Measurements from ENCODE around the gene RAB4B.
"Not testable (repeated sequence)": the region's sequence is repeated elsewhere in the genome, so short reads cannot be mapped to it uniquely, and the experiment has no call there.

RAB4B gene

DNA sequence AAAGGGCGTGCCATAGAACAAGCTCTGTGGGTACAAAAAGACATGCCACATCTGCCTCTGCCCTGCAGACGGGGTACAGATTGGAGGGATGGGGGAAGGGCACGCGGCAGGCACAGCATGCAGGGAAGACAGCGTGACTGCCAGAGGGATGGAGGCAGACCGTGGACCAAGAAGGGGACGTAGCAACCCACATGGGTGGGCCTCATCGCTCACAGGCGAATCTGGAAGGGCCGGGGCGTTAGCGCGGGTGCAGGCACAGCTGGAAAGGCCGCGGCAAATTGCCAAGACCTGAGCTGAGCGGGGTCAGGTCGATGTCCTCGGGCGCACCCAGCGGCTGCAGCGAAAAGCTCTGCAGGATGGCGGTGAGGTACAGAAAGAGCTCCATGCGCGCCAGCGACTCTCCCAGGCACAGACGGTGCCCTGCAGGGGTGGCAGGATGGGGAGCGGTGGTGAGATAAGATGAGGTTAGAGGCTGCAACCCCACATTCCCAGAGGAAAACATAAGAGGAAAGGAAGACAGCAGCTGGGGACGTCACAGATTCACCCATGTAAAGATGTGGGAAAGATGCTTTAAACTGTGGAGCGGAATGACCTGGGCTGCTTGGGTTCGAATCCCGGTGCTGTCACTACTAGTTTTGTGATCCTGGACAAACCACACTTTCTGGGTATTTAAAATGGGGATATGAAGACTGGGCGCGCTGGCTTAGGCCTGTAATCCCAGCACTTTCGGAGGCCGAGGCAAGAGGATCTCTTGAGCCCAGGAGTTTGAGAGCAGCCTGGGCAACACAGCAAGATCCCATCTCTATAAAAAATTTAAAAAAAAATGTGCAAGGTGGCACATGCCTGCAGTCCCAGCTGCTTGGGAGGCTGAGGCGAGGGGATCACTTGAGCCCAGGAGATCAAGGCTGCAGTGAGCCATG, 40.7 kb downstream of the RAB4B start:
- DNase-seq (ENCODE audit: low read depth in 1 of 2, low spot score in 1 of 2) = peak; percentile 51 to 68

DNA sequence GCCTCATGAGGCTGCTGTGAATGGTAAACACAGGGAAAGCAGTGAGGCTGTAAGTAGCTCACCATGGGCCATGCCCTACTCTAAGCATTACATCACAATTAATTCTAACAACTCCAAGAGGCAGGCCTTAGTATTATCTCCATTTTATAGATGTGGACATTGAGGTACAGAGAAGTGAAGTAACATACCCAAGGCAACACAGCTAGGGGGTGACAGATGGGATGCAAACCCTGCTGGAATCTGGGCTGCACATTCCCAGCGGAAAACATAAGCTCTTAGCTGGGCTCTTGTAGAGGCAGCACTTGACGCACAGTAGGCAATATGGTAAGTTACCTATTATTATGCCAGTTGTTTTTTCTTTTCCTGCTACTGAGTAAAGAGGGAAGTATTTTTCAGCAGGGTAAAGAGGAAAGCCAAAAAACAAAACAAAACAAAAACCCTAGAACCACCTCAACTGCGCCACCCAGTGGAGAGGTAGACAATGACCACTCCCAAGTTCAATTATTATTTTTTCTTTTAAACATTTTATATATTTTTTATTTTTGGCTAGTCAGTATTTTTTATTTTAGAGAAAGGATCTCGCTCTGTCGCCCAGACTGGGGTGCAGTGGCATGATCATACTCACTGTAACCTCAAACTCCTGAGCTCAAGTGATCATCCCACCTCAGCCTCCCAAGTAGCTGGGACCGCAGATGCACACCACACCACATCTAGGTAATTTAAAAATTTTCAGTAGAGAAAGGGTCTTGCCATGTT, 41.6 kb downstream of the RAB4B start:
- peak in 1 of 2 donors; percentile 49 for DNase-seq (ENCODE audit: low read depth in 1 of 2, low spot score in 1 of 2)

DNA sequence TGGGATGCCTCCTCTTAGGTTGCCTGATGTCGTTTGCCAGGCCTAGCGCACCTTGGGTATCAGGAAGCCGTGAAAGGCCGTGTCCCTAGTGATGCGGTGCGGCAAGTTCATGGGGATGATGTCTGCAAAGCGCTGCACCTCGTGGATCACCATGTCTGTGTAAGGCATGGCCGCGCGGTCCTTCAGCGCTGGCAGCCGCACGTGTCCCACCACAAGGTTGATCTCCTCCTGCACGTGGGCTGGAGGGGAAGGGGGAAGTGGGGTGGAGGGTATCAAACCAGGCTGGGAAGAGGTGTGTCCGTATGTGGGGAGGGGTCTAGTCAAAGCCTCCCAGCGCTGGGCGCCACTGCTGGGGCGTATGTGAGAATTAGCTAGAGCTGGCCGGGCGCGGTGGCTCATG, 44.1 kb downstream of the RAB4B start:
- DNase-seq (ENCODE audit: low read depth in 1 of 2, low spot score in 1 of 2) = no peak

- DNase-seq (ENCODE audit: low read depth in 1 of 2, low spot score in 1 of 2) = not testable (repeated sequence)
Measured at GRCh38 chr19:40822704-40823553, 44.9 kb downstream of the RAB4B start.

DNA sequence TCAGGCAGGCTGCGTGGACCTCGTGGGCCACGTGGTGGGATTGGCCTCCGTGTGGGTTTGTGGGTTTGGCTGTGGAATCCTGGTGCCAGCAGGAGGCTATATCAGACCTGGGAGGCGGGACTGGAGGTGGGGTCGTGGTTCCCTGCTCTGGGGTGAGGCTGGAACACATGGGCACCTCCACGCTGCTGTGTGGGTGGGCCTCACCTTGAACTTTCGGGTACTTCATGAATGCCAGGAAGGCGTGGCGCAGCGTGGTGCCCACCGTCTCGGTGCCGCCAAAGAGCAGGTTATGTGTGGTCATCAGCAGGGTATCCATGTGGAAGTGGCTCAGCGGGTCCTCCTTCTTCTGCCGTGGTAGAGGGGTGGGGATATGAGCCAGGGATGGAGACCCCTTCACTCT, 46.9 kb downstream of the RAB4B start:
- DNase-seq (ENCODE audit: low read depth in 1 of 2, low spot score in 1 of 2) = not testable (repeated sequence)

- DNase-seq (ENCODE audit: low read depth in 1 of 2, low spot score in 1 of 2) = not testable (repeated sequence)
Measured at GRCh38 chr19:40825460-40826095, 47.5 kb downstream of the RAB4B start.

DNA sequence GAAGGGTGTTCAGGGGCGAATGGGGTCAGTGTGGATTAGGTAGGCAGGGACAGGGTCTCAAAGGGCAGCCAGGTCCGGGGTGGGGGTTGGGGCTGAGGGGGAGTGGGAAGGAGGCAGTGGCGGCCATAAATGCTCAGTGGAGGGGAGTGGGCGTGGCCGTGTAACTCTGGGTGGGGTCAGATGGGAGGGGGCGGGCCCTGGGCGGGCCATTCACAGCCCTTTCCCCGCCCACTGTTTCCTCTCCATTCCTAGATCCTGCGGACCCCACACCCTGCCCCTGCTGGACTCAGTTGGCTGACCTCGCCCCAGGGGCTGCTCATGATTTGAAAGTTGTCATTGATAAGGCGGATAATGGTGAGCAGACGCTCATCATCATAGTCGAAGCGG, 48.3 kb downstream of the RAB4B start:
- not testable (repeated sequence) for DNase-seq (ENCODE audit: low read depth in 1 of 2, low spot score in 1 of 2)

GRCh38 chr19:40826699-40827385, 48.8 kb downstream of the RAB4B start:
- not testable (repeated sequence) for DNase-seq (ENCODE audit: low read depth in 1 of 2, low spot score in 1 of 2)

DNA sequence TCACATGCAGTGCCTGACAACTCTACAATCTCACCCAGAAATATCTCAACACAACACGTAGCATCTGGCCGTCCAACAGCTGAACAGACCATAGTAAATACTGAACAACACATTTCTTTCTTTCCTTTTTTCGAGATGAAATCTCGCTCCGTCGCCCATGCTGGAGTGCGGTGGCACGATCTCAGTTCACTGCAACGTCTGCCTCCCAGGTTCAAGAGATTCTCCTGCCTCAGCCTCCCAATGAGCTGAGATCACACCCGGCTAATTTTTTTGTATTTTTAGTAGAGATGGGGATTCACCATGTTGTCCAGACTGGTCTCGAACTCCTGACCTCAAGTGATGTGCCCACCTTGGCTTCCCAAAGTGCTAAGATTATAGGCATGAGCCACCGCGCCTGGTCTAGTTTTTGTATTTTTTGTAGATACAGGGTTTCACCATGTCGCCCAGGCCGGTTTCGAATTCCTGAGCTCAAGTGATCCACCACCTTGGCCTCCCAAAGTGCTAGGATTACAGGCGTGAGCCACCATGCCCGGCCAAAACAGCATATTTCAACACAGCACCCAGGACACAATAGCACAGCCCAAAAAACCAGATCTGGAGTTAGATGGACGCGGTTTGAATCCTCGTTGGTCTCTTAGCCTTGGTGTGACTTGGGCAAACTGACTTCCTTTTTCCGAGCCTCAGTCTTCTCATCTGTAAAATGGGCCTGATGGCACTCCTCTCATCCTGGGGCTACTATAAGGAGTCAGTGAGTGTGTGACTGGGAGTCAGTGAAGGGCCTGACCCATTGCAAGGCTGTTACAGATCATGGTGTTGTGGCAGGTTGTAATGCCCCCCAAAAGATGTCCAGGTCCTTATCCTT, 49.6 kb downstream of the RAB4B start:
- DNase-seq (ENCODE audit: low read depth in 1 of 2, low spot score in 1 of 2) = no peak

GRCh38 chr19:40829205-40829604, 51.2 kb downstream of the RAB4B start:
- no peak for DNase-seq (ENCODE audit: low read depth in 1 of 2, low spot score in 1 of 2)

GRCh38 chr19:40830741-40831140, 52.7 kb downstream of the RAB4B start:
- DNase-seq (ENCODE audit: low read depth in 1 of 2, low spot score in 1 of 2) = not testable (repeated sequence)

GRCh38 chr19:40831502-40832430, 53.7 kb downstream of the RAB4B start:
- DNase-seq (ENCODE audit: low read depth in 1 of 2, low spot score in 1 of 2) = no peak

DNA sequence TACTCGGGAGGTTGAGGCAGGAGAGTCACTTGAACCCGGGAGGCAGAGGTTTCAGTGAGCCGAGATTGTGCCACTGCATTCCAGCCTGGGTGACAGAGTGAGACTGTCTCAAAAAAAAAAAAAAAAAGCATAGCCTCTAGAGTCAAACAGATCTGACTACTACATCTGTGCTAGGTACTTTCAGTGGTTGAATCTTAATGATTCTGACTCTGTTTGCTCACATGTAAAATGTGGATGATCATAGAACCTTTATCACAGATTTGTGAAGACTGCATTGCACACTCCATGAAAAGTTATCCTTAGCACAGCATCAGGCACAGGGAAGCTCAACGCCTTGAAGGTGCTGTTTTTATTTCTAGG, 54.4 kb downstream of the RAB4B start:
- not testable (repeated sequence) for DNase-seq (ENCODE audit: low read depth in 1 of 2, low spot score in 1 of 2)

DNA sequence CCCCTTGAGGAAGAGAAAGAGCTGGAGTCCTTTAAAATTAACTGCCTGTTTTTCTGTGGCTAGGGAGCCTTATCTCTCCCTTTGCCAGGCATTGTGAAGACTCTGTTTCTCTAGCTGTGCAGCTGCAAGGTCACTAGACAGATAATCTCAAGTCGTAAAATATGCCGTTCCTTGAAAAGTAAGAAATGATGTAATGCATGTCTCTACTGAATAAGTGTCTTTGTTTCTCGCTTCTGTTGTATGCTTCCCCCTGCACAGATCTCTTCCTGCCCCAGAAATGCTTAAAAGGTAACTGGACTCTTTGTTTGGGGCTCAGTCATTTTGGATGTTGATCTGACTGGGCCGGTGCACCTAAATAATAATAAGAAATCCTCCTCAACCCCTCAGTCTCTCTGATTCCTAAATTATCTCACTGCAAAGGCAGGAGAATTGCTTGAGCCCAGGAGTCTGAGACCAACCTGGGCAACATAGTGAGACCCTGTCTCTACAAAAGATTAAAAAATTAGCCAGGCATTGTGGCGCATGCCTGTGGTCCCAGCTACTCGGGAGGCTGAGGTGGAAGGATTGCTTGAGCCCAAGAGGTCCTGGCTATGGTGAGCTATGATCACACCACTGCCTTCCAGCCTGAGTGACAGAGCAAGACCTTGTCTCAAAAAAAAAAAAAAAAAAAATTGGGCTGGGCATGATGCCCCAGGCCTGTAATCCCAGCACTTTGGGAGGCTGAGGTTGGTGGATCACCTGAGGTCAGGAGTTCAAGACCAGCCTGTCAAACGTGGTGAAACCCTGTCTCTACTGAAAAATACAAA, 55.9 kb downstream of the RAB4B start:
- not testable (repeated sequence) for DNase-seq (ENCODE audit: low read depth in 1 of 2, low spot score in 1 of 2)

DNA sequence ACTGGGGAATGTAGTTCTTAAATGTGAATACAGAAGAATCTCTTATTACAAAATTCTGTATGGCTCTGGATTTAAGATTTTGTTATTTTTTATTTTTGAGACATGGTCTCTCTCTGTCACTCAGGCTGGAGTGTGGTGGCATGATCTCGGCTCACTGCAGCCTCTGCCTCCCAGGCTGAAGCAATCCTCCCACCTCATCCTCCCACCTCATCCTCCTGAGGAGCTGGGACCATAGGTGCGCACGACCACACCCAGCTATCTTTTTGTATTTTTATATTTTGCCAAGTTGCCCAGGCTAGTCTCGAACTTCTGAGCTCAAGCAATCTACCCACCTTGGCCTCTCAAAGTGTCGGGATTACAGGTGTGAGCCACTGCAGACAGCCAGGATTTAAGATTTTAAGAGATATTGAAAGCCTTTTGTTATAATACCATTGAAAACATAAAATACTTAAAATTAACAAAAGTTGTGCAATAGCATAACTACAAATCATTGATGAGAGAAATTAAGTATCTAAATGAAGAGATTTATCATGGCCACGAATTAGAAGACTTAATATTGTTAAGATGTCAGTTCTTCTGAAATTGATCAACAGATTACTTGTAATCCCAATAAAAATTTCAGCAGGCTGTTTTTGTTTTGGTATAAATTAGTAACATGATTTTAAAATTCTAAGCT, 58.8 kb downstream of the RAB4B start:
- DNase-seq (ENCODE audit: low read depth in 1 of 2, low spot score in 1 of 2) = no peak

GRCh38 chr19:40838477-40838876, 60.4 kb downstream of the RAB4B start:
- DNase-seq (ENCODE audit: low read depth in 1 of 2, low spot score in 1 of 2) = not testable (repeated sequence)

GRCh38 chr19:40842012-40842411, 64.0 kb downstream of the RAB4B start:
- not testable (repeated sequence) for DNase-seq (ENCODE audit: low read depth in 1 of 2, low spot score in 1 of 2)
